Measurements from ENCODE around the gene PACS2. TPM values are rescaled to one million over a fixed set of nuclear protein-coding genes. Genes with fewer than 3 reads are reported as not detected.

The PACS2 gene
- polyA plus RNA-seq, 3 donors, result 3.1 to 87.0 (median 3.7) TPM

GRCh38 chr14:105348945-105349699, 34.6 kb downstream of the PACS2 start:
- H3K4me1 ChIP-seq (ENCODE audit: control insufficient read depth in 1 of 2, insufficient read depth in 2 of 2, low read length in 2 of 2), result peaks cover 3 to 4% of the 10 kb centered on the region in 2 donors
- H3K27me3 Mint-ChIP-seq (ENCODE audit: low read depth in 3 of 3), result peaks cover 0 to 4% (median 0%) of the 10 kb centered on the region in 3 donors
- no peak overlapping the region for H3K4me2 ChIP-seq (replicated peaks; ENCODE audit: extremely low read depth, low read length, poor library complexity, severe bottlenecking)
- H3K9me3 Mint-ChIP-seq, result peaks cover 3 to 10% (median 6%) of the 10 kb centered on the region in 7 donors
- H3K9me3 ChIP-seq (replicated peaks in 1 of 2; ENCODE audit: control insufficient read depth in 1 of 2, insufficient read depth in 1 of 2, low read length in 2 of 2), result peaks cover 0 to 4% of the 10 kb centered on the region in 2 donors
- H3K4me1 Mint-ChIP-seq, result peaks cover 6% of the 10 kb centered on the region
- peaks cover 0 to 8% of the 10 kb centered on the region in 2 donors for H3K36me3 ChIP-seq (replicated peaks in 1 of 2; ENCODE audit: control insufficient read depth in 1 of 2, insufficient read depth in 2 of 2, low read length in 2 of 2)
- no peak for DNase-seq
- no peaks in the 10 kb centered on the region for H3K79me2 ChIP-seq (ENCODE audit: insufficient read depth, low read length)
- no peaks in the 10 kb centered on the region for H3K27me3 ChIP-seq (ENCODE audit: control insufficient read depth in 2 of 2, insufficient read depth in 2 of 2, low read length in 2 of 2)
- H3K27ac ChIP-seq (ENCODE audit: low read depth in 1 of 2, low read length in 2 of 2), result no peak overlapping the region
- H3K36me3 Mint-ChIP-seq, result peaks cover 2 to 12% of the 10 kb centered on the region in 2 donors
- H3K4me3 ChIP-seq (replicated peaks in 1 of 3; ENCODE audit: low read depth in 2 of 3, low read length in 3 of 3), result no peak overlapping the region
- H4K20me1 ChIP-seq (ENCODE audit: insufficient read depth, low read length), result peaks cover 18% of the 10 kb centered on the region
- no peak overlapping the region for H3K4me3 Mint-ChIP-seq
- 92% methylated on average over 19 of the region's 19 CpGs for WGBS (ENCODE audit: insufficient coverage)
- TF ChIP-seq CTCF (IDR thresholded peaks at IDR 0.05), result no peak
- no peak overlapping the region for H3K9ac ChIP-seq (ENCODE audit: insufficient read depth, low read length, poor library complexity, severe bottlenecking)
- intact Hi-C loops (cut with micrococcal nuclease), result no loop called here
- H3K27ac Mint-ChIP-seq, result no peak overlapping the region
- H2AFZ ChIP-seq (ENCODE audit: insufficient read depth, low read depth, low read length, poor library complexity, severe bottlenecking), result no peak overlapping the region

- H3K27ac Mint-ChIP-seq, result no peak overlapping the region
- Histone ChIP-seq H3K79me2 (ENCODE audit: insufficient read depth, low read length) (no peaks in the 10 kb centered on the region), H3K27ac (ENCODE audit: low read depth in 1 of 2, low read length in 2 of 2) (no peak overlapping the region), H3K4me1 (ENCODE audit: control insufficient read depth in 1 of 2, insufficient read depth in 2 of 2, low read length in 2 of 2) (peaks cover 3 to 4% of the 10 kb centered on the region in 2 donors), H4K20me1 (ENCODE audit: insufficient read depth, low read length) (peaks cover 18% of the 10 kb centered on the region), H2AFZ (ENCODE audit: insufficient read depth, low read depth, low read length, poor library complexity, severe bottlenecking) (no peak overlapping the region), H3K36me3 (replicated peaks in 1 of 2; ENCODE audit: control insufficient read depth in 1 of 2, insufficient read depth in 2 of 2, low read length in 2 of 2) (peaks cover 0 to 8% of the 10 kb centered on the region in 2 donors), H3K4me2 (replicated peaks; ENCODE audit: extremely low read depth, low read length, poor library complexity, severe bottlenecking) (no peak overlapping the region), H3K9me3 (replicated peaks in 1 of 2; ENCODE audit: control insufficient read depth in 1 of 2, insufficient read depth in 1 of 2, low read length in 2 of 2) (peaks cover 0 to 4% of the 10 kb centered on the region in 2 donors), H3K4me3 (replicated peaks in 1 of 3; ENCODE audit: low read depth in 2 of 3, low read length in 3 of 3) (no peak overlapping the region), H3K27me3 (ENCODE audit: control insufficient read depth in 2 of 2, insufficient read depth in 2 of 2, low read length in 2 of 2) (no peaks in the 10 kb centered on the region), H3K9ac (ENCODE audit: insufficient read depth, low read length, poor library complexity, severe bottlenecking) (no peak overlapping the region)
- H3K4me1 Mint-ChIP-seq, result peaks cover 2% of the 10 kb centered on the region
- H3K4me3 Mint-ChIP-seq, result no peak overlapping the region
- H3K36me3 Mint-ChIP-seq, result peaks cover 6 to 15% of the 10 kb centered on the region in 2 donors
- peaks cover 0 to 8% (median 5%) of the 10 kb centered on the region in 7 donors for H3K9me3 Mint-ChIP-seq
- intact Hi-C loops (cut with micrococcal nuclease), result no loop called here
- 96% methylated on average over 11 of the region's 11 CpGs for WGBS (ENCODE audit: insufficient coverage)
- peaks cover 0 to 6% (median 0%) of the 10 kb centered on the region in 3 donors for H3K27me3 Mint-ChIP-seq (ENCODE audit: low read depth in 3 of 3)
- no peak for DNase-seq
- TF ChIP-seq CTCF (IDR thresholded peaks at IDR 0.05), result no peak
Observed at GRCh38 chr14:105349992-105350391, 35.4 kb downstream of the PACS2 start.
